T-helper 2 cell treated with Interferon-gamma antibody and Interleukin-4, amounts not matched to agents 100 ng/mL and 5 ng/mL, for 36 hours (primary cell): Measurements from ENCODE around the gene SPIRE2. TPM values are rescaled to one million over a fixed set of nuclear protein-coding genes. Genes with fewer than 3 reads are reported as not detected.

Source experiments
- intact Hi-C: fragments of 100-400 bp; cut with micrococcal nuclease; formaldehyde crosslinking; loops from one replicate; pipeline ENCODE4 v1.15.1; 2023
- total RNA-seq: library from RNA; stranded (reverse); gene quantifications from 2 replicates; pipeline ENCODE4 v1.2.3, GENCODE V29; 2022

The SPIRE2 gene
- total RNA-seq, 1 donor from 2014 or later = 1.2 TPM

- intact Hi-C loops = no loop called here
Measured at GRCh38 chr16:89893642-89894548, 65.6 kb downstream of the SPIRE2 start.

- intact Hi-C loops = no loop called here
Measured at GRCh38 chr16:89895482-89896250, 67.4 kb downstream of the SPIRE2 start.

DNA sequence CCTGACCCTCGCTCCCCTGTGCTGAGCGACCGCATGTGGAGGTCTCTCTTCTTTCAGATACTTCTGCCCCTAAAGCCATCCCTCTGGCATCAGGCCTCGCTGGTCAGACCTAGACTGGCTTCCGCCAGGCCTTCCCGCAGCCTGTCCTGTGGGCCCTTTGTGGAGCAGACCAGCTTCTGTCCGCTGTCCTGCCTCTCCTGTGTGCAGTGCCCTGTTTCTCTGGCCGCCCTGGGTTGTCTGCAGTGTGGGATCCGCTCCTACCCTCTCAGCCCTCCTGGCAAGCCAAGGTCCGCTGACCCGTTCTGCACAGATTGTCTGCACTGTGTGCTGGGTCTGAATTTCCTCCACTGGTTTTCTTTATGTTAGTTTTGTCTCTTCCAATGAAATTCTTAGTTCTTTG, 68.9 kb downstream of the SPIRE2 start:
- intact Hi-C loops = no loop called here

GRCh38 chr16:89898201-89898967, 70.1 kb downstream of the SPIRE2 start:
- intact Hi-C loops = no loop called here

GRCh38 chr16:89899879-89900481, 71.7 kb downstream of the SPIRE2 start:
- intact Hi-C loops = no loop called here

- intact Hi-C loops = no loop called here
Measured at GRCh38 chr16:89900885-89901284, 72.6 kb downstream of the SPIRE2 start.

DNA sequence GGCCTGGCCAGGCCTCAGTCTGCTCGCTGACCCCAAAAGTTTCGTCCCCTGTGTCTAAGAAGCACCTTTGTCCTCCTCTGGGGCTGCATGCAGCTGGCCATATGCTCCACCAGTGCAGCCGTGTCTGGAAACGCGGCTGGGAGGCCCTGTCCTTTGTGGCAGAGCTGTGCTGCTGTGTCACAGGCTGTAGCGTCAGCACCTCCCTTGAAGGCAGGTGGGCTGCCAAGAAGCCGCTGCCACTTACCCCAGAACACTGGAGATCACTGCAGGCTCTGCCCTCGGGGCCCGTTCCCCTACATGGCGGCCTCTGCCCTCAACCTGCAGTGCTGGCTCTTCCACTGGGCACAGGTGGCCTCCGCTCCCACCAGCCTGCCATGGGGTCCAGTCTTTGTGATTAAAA, 74.7 kb downstream of the SPIRE2 start:
- intact Hi-C loops = no loop called here

DNA sequence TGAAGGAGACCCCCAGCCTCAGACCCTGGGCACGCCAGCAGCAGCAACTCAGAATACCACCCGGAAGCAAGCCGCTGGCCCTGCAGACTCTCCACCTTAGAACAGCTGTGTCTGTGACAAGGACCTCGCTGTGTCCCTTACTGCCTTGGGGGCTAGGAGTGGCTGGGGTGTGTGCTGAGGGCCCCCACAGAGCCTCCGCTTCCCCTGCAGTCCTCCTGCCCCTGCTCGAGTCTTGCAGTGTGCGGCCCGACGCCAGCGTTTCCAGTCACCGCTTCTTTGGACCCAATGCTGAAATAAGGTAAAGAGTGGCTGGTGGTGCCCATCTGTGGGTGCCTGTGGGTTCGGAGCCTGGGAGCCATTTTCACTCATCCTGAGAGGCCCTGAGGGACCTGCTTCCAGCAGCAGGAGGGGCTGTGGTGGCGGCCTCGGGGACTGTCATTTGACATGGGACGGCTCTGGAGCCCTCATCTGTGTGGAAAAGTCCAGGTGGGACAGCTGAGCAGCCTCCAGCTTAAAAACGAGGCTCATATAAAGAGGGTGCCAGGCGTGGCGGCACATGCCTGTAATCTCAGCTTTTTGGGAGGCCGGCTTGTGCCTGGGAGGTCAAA, 75.7 kb downstream of the SPIRE2 start:
- intact Hi-C loops = no loop called here

GRCh38 chr16:89904606-89905510, 76.6 kb downstream of the SPIRE2 start:
- intact Hi-C loops = no loop called here

DNA sequence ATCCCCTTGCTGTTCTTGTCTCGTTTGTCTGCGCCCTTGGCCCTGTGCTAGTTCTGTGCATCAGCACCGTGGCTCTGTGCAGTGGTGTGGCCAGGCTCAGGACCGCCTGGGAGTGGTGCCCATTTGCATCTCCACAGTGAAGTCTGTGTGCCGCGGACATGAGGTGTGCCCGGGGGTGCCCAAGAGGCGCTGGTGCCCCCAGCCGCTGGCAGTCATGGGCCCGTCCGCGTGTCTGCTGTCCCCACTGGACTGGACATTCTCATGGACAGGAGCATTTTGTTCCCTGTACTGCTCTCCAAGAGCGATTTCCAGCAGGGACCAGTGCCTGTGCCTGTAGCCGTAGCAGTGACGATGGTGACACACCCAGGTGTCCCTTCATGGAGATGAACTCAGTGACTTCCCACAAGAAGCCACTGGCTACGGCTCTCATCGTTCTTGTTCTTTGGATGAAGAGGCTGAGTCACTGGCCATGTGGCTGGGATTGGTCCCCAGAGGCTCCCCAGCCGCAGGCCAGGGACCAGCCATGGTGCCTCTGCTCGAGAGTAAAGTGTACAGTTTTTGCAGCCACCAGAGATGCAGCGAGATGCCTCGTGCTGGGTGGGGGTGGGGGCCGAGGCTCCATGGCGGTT, 77.3 kb downstream of the SPIRE2 start:
- intact Hi-C loops = no loop called here

DNA sequence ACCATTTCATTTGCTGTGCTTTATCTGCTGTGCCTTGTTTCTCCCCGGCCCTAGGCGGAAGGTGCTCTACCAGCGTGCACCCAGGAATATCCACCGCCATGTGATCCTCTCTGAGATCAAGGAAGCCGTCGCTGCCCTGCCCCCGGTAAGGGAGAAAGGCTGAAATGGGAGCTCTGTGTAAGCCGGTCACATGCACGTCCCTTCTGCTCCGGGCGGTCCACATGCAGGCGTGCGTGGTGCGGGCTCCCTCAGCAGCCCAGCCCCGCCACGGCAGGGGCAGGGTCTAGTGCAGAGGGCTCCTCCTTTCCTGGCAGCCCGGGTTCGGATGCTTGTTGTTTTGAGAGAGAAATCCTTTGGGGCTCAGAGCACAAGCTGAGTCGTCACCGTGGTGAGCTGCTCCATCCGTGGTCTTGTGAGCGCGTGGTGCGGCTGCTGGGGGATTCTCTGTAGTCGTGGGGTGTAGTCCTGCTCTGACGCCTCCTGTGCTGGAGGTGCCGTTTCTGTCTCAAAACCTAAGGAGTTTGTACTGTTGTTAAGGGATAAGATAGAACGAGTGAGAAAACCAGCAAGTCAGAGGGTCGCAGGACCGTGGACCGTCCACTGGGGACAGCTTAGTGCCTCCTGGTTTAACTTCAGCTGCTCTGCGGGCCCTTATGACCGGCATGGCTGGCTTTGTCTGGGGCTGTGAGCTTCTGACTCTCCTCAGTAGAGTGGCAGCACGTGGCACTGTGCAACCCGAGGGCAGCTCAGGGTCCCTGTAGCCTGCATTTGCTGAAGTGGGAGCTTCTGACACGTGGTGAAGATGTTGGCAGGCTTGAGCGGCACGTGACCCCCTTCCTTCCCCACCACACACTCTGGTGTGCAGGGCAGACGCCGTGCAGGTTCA, 78.1 kb downstream of the SPIRE2 start:
- intact Hi-C loops = no loop called here

DNA sequence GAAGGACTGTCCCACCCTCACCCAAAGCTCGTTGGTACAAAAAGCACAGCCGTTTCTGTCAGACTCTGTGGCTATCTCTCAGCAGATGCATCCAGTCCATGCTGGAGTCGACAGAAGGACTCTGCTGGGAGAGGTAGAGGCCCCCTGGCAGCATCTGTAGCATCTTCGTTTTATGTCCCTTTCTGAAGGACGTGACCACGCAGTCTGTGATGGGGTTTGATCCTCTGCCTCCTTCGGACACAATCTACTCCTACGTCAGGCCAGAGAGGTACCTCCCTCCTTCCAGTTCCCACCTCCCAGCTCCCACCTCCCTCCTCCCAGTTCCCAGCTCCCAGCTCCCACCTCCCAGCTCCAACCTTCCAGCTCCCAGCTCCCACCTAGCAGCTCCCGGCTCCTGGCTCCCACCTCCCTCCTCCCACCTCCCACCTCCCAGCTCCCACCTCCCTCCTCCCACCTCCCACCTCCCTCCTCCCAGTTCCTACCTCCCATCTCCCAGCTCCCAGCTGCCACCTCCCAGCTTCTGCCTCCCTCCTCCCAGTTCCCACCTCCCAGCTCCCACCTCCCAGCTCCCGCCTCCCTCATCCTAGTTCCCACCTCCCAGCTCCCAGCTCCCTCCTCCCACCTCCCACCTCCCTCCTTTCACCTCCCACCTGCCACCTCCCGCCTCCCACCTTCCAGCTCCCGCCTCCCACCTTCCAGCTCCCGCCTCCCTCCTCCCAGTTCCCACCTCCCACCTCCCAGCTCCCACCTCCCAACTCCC, 79.0 kb downstream of the SPIRE2 start:
- intact Hi-C loops = no loop called here

GRCh38 chr16:89908236-89908635, 80.0 kb downstream of the SPIRE2 start:
- intact Hi-C loops = no loop called here

GRCh38 chr16:89909777-89910716, 81.8 kb downstream of the SPIRE2 start:
- intact Hi-C loops = loop anchor here (1.0 kb wide), 1 partner anchor 204 kb away; no protein-coding TSS in a partner anchor

DNA sequence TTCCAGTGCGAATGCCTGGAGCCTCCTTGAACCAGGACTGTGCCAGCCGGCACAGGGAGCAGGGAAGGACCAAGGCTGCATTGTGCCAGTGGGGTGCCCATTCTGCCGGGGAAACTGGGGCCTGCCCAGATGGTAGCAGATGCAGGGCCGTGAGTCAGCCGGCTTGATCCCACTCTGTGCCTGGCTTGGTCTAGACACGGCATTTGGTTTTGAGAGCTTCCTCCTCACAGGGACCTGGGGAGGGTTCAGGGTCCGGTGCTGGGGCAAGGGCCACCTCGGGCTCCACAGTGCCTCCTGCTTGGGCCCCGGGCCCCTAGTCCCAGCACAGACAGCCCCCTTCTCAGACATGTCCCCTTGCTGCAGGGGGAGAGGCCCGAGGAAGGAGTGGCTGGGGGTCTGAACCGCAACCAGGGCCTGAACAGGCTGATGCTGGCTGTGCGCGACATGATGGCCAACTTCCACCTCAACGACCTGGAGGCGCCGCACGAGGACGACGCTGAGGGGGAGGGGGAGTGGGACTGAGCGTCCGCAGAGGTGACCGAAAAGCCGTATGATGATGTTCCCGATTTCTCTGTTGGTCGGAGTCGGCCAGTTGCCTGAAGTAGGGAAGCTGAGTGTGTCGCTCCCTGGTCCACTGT, 82.6 kb downstream of the SPIRE2 start:
- intact Hi-C loops = loop anchor here (1.0 kb wide), 1 partner anchor 205 kb away; no protein-coding TSS in a partner anchor

DNA sequence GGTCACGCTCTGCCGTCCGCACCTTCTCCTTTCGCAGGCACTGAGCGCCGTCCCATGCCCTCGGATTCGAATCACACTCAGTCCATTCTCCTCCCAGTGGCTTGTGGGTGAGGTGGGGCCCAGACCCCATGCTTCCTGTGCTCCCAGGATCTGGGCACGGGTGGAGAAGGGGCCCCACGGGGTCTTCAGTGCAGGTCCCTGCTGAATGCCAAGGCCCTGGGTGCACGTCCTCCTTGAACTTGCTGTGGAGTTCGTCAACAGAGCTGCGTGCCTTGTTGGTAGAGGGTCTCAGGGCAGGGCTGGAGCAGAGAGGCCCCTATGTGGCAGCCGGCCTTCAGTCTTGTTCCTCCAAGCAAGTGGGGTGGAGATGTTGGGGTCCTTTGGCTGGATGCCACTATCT, 83.1 kb downstream of the SPIRE2 start:
- intact Hi-C loops = no loop called here
